BJ (cell line): ENCODE results near the gene ARHGAP23. TPM values are rescaled to one million over a fixed set of nuclear protein-coding genes. Genes with fewer than 3 reads are reported as not detected.
"Not testable (repeated sequence)": the region's sequence is repeated elsewhere in the genome, so short reads cannot be mapped to it uniquely, and the experiment has no call there.

Experiments
- CTCF ChIA-PET: fragments of 350-600 bp; formaldehyde crosslinking; extraction: SDS; loops from one replicate; lab custom pipeline; 2021; ENCODE audit warnings: antibody characterized with exemption, inconsistent platforms; lab: Yijun Ruan, JAX
- POLR2A ChIA-PET: fragments of 300-600 bp; sonication (Branson Sonifier 250); formaldehyde crosslinking; extraction: SDS; loops from one replicate; lab custom pipeline; 2021; ENCODE audit warnings: antibody characterized with exemption; lab: Charles Lee
- DNase-seq: peaks from one replicate; pipeline ENCODE4 v3.0.0-alpha.2; 2011; ENCODE audit warnings: low read depth
- H3K27me3 ChIP-seq: 2 replicates; pipeline ENCODE4 v1.6.0; 2011; ENCODE audit warnings: low read length; ENCODE audit not compliant: control insufficient read depth, insufficient read depth
- H3K36me3 ChIP-seq: 2 replicates; pipeline ENCODE4 v1.5.1; 2011; ENCODE audit warnings: low read length; ENCODE audit not compliant: control insufficient read depth, insufficient read depth
- H3K4me3 ChIP-seq: 2 replicates; pipeline ENCODE4 v1.5.1; 2011; ENCODE audit warnings: low read depth, mild to moderate bottlenecking, control low read depth, low read length
- CTCF ChIP-seq: IDR thresholded peaks from 2 replicates; pipeline ENCODE4 v1.5.1; 2011; ENCODE audit warnings: low read depth, mild to moderate bottlenecking, control low read depth, inconsistent platforms, low read length, moderate library complexity; ENCODE audit not compliant: insufficient read depth
- polyA plus RNA-seq: library from polyadenylated mRNA; depleted of rRNA; stranded (reverse); fragments of >200 nt; gene quantifications from 2 replicates; pipeline ENCODE4 v1.2.3, GENCODE V29; 2011

The ARHGAP23 gene
- polyA plus RNA-seq, 1 experiment, result 17.2 TPM

- DNase-seq, result no peak
- TF ChIP-seq CTCF, result no peak
- H3K27me3 ChIP-seq, result no peaks in the 10 kb centered on the region
- H3K36me3 ChIP-seq, result peaks cover 16% of the 10 kb centered on the region
- ChIA-PET POLR2A (interaction anchor here (0.6 kb wide), 2 partner anchors 59 to 62 kb away, joined by 4 to 10 read pairs; no protein-coding TSS in a partner anchor), CTCF (interaction anchor here (0.6 to 4.6 kb wide), 9 partner anchors 21 to 157 kb away, joined by 3 to 39 read pairs (median 4); no protein-coding TSS in a partner anchor)
- no peak overlapping the region for H3K4me3 ChIP-seq
Measured at GRCh38 chr17:38510421-38511149, 82.3 kb downstream of the ARHGAP23 start.

GRCh38 chr17:38511150-38512108 is 83.2 kb downstream of the ARHGAP23 start:
- POLR2A ChIA-PET, result interaction anchor here (0.6 kb wide), 2 partner anchors 60 to 63 kb away, joined by 4 to 10 read pairs; no protein-coding TSS in a partner anchor
- no peak overlapping the region for H3K4me3 ChIP-seq
- peak; percentile 16 for DNase-seq
- H3K27me3 ChIP-seq, result no peaks in the 10 kb centered on the region
- TF ChIP-seq CTCF, result no peak
- CTCF ChIA-PET, result interaction anchor here (0.6 to 4.6 kb wide), 7 partner anchors 22 to 156 kb away, joined by 3 to 39 read pairs (median 3); no protein-coding TSS in a partner anchor
- peaks cover 13% of the 10 kb centered on the region for H3K36me3 ChIP-seq

GRCh38 chr17:38512473-38513058 is 84.3 kb downstream of the ARHGAP23 start:
- H3K4me3 ChIP-seq, result no peak overlapping the region
- no peaks in the 10 kb centered on the region for H3K27me3 ChIP-seq
- peaks cover 6% of the 10 kb centered on the region for H3K36me3 ChIP-seq
- DNase-seq, result no peak
- ChIA-PET CTCF (interaction anchor here (1.0 to 2.0 kb wide), 3 partner anchors 86 to 155 kb away, joined by 3 to 9 read pairs (median 9); no protein-coding TSS in a partner anchor), POLR2A (no interaction called here)
- TF ChIP-seq CTCF, result no peak

GRCh38 chr17:38526526-38526925 is 98.3 kb downstream of the ARHGAP23 start:
- POLR2A ChIA-PET, DNase-seq, H3K4me3 ChIP-seq, H3K36me3 ChIP-seq: not testable (repeated sequence)
- H3K27me3 ChIP-seq, result peaks cover 11% of the 10 kb centered on the region
- CTCF ChIA-PET, result interaction anchor here (0.7 kb wide), 1 partner anchor 32 kb away, joined by 3 read pairs; no protein-coding TSS in a partner anchor

GRCh38 chr17:38528141-38528540 is 99.9 kb downstream of the ARHGAP23 start:
- H3K36me3 ChIP-seq, CTCF ChIA-PET, H3K4me3 ChIP-seq, DNase-seq, POLR2A ChIA-PET: not testable (repeated sequence)
- H3K27me3 ChIP-seq, result peaks cover 14% of the 10 kb centered on the region

- POLR2A ChIA-PET, H3K36me3 ChIP-seq, DNase-seq, H3K4me3 ChIP-seq, CTCF ChIA-PET: not testable (repeated sequence)
- peaks cover 22% of the 10 kb centered on the region for H3K27me3 ChIP-seq
Measured at GRCh38 chr17:38530856-38531255, 102.6 kb downstream of the ARHGAP23 start.

GRCh38 chr17:38531761-38532160 is 103.5 kb downstream of the ARHGAP23 start:
- H3K36me3 ChIP-seq, POLR2A ChIA-PET, H3K4me3 ChIP-seq, CTCF ChIA-PET, DNase-seq: not testable (repeated sequence)
- H3K27me3 ChIP-seq, result peaks cover 27% of the 10 kb centered on the region
